Fibroblast of skin of scalp (primary cell): ENCODE measurements around the gene ACTL8.

Experiments
- DNase-seq: peaks from one replicate; pipeline ENCODE4 v3.0.0-alpha.2; 2013

ACTL8 gene

GRCh38 chr1:17805869-17806684, 50.9 kb downstream of the ACTL8 start:
- DNase-seq = no peak

- no peak for DNase-seq
These were observed 53.7 kb downstream of the ACTL8 start for GRCh38 chr1:17808816-17809215.

GRCh38 chr1:17810668-17811067, 55.5 kb downstream of the ACTL8 start:
- DNase-seq = no peak

- no peak for DNase-seq
These were observed 61.4 kb downstream of the ACTL8 start for GRCh38 chr1:17816511-17816910.

- DNase-seq = no peak
These were observed 64.1 kb downstream of the ACTL8 start for GRCh38 chr1:17819129-17819802.

- DNase-seq = no peak
These were observed 65.1 kb downstream of the ACTL8 start for GRCh38 chr1:17820198-17820597.

- DNase-seq = no peak
These were observed 67.8 kb downstream of the ACTL8 start for GRCh38 chr1:17822741-17823426.

- no peak for DNase-seq
These were observed 70.4 kb downstream of the ACTL8 start for GRCh38 chr1:17825273-17826164.

- DNase-seq = peak; percentile 33
These were observed 71.0 kb downstream of the ACTL8 start for GRCh38 chr1:17826165-17826488.

GRCh38 chr1:17828991-17829390, 73.9 kb downstream of the ACTL8 start:
- DNase-seq = no peak

- DNase-seq = no peak
These were observed 74.4 kb downstream of the ACTL8 start for GRCh38 chr1:17829579-17829978.

- DNase-seq = peak; percentile 69
These were observed 76.5 kb downstream of the ACTL8 start for GRCh38 chr1:17831597-17831996.

GRCh38 chr1:17833661-17834501, 78.7 kb downstream of the ACTL8 start:
- DNase-seq = no peak

- DNase-seq = no peak
These were observed 79.5 kb downstream of the ACTL8 start for GRCh38 chr1:17834561-17835100.

GRCh38 chr1:17837233-17838030, 82.3 kb downstream of the ACTL8 start:
- DNase-seq = no peak

GRCh38 chr1:17839641-17840196, 84.6 kb downstream of the ACTL8 start:
- DNase-seq = no peak

- no peak for DNase-seq
These were observed 86.8 kb downstream of the ACTL8 start for GRCh38 chr1:17841944-17842343.

GRCh38 chr1:17842686-17843085, 87.6 kb downstream of the ACTL8 start:
- DNase-seq = no peak

- DNase-seq = peak; percentile 9
These were observed 89.2 kb downstream of the ACTL8 start for GRCh38 chr1:17844185-17844826.

- DNase-seq = no peak
These were observed 90.5 kb downstream of the ACTL8 start for GRCh38 chr1:17845583-17845982.
